Smooth muscle cell (in vitro differentiated cells): ENCODE measurements around the gene CLIC3. TPM values are rescaled to one million over a fixed set of nuclear protein-coding genes. Genes with fewer than 3 reads are reported as not detected.
A peak's percentile ranks its signal among the peaks of the same experiment; 100 is the strongest.

Source experiments
- DNase-seq: peaks from one replicate; lab custom pipeline; 2025; ENCODE audit not compliant: unreplicated experiment; lab: John Stamatoyannopoulos, UW
- H2AFZ ChIP-seq: fragments of 200-600 bp; sonication (generic); 2 replicates; pipeline ENCODE4 v1.6.0; 2016; ENCODE audit warnings: antibody characterized with exemption, low read depth, mild to moderate bottlenecking
- H3F3A ChIP-seq: fragments of 200-600 bp; sonication (generic); 2 replicates; pipeline ENCODE4 v1.6.0; 2017; ENCODE audit warnings: antibody characterized with exemption, low read depth
- H3K27ac ChIP-seq: fragments of 200-600 bp; sonication (generic); 2 replicates; pipeline ENCODE4 v1.5.1; 2016; ENCODE audit warnings: low read depth, mild to moderate bottlenecking
- H3K27me3 ChIP-seq: fragments of 200-600 bp; sonication (generic); 2 replicates; pipeline ENCODE4 v1.6.1; 2016; ENCODE audit warnings: low read depth, mild to moderate bottlenecking
- H3K36me3 ChIP-seq: fragments of 200-600 bp; sonication (generic); 2 replicates; pipeline ENCODE4 v1.5.1; 2016; ENCODE audit warnings: low read depth
- H3K4me1 ChIP-seq: fragments of 200-600 bp; sonication (generic); 2 replicates; pipeline ENCODE4 v1.5.1; 2016; ENCODE audit warnings: low read depth
- H3K4me2 ChIP-seq: fragments of 200-600 bp; sonication (generic); 2 replicates; pipeline ENCODE4 v1.6.0; 2016; ENCODE audit warnings: mild to moderate bottlenecking
- H3K4me3 ChIP-seq: fragments of 200-600 bp; sonication (generic); 2 replicates; pipeline ENCODE4 v1.5.1; 2016; ENCODE audit warnings: mild to moderate bottlenecking
- H3K79me2 ChIP-seq: fragments of 200-600 bp; sonication (generic); 2 replicates; pipeline ENCODE4 v1.6.0; 2016; ENCODE audit warnings: low read depth, mild to moderate bottlenecking
- H3K9ac ChIP-seq: fragments of 200-600 bp; sonication (generic); 2 replicates; pipeline ENCODE4 v1.6.0; 2016; ENCODE audit warnings: low read depth
- H3K9me3 ChIP-seq: fragments of 200-600 bp; sonication (generic); replicated peaks from 2 replicates; pipeline ENCODE4 v1.5.1; 2016; ENCODE audit warnings: low read depth
- H4K20me1 ChIP-seq: fragments of 200-600 bp; sonication (generic); 2 replicates; pipeline ENCODE4 v1.6.0; 2016; ENCODE audit warnings: low read depth
- CTCF ChIP-seq: fragments of 200-600 bp; sonication (generic); IDR thresholded peaks from 2 replicates; pipeline ENCODE4 v1.5.1; 2017; ENCODE audit warnings: borderline replicate concordance, mild to moderate bottlenecking, antibody characterized with exemption; ENCODE audit not compliant: insufficient read depth, poor library complexity, severe bottlenecking
- WGBS: methylation state at CpG from one replicate; pipeline ENCODE4 v1.1.7; 2016; ENCODE audit warnings: low lambda C conversion rate; 5-methylcytosine and 5-hydroxymethylcytosine counted together
- polyA plus RNA-seq: library from polyadenylated mRNA; unstranded; fragments of >200 nt; fragmentation: Nextera tagmentation; extraction: Ambion mirVana; gene quantifications from 2 replicates; pipeline ENCODE4 v1.2.1, GENCODE V29; 2016
- total RNA-seq: library from RNA; depleted of rRNA; stranded (reverse); fragments of >200 nt; gene quantifications from 2 replicates; pipeline ENCODE4 v1.2.3, GENCODE V29; 2014

The CLIC3 gene
- total RNA-seq: 15.2 and 36.8 TPM in 2 replicates
- polyA plus RNA-seq: 43.9 and 69.9 TPM in 2 replicates

- no peaks in the 10 kb centered on the region for H3K27me3 ChIP-seq
- no peak for TF ChIP-seq CTCF
- peaks cover 18% of the 10 kb centered on the region for H3K4me1 ChIP-seq
- WGBS: 27% methylated on average over 30 of the region's 35 CpGs
- peak within 1 kb of the TSS; percentile 82 for H3K4me2 ChIP-seq
- peak within 1 kb of the TSS; percentile 40 for H3K4me3 ChIP-seq
- H3K9me3 ChIP-seq: no peaks in the 10 kb centered on the region
- H3K36me3 ChIP-seq: no peaks in the 10 kb centered on the region
- no peaks in the 10 kb centered on the region for H3F3A ChIP-seq
- no peak for DNase-seq
- no peaks in the 10 kb centered on the region for H3K79me2 ChIP-seq
- no peak within 1 kb of the TSS for H3K27ac ChIP-seq
- peak within 1 kb of the TSS; percentile 10 for H2AFZ ChIP-seq
- H3K9ac ChIP-seq: no peak within 1 kb of the TSS
- no peaks in the 10 kb centered on the region for H4K20me1 ChIP-seq
Observed at GRCh38 chr9:136996361-136997292, at the start of gene CLIC3. Gene CLIC3, minus strand, starts transcription at chr9:136996568. Its CDS starts 25 bp downstream, at chr9:136996543.

GRCh38 chr9:137045294-137046087, 49.1 kb upstream of the CLIC3 start:
- no peak for TF ChIP-seq CTCF
- WGBS: 6% methylated on average over 81 of the region's 96 CpGs
- Histone ChIP-seq H3K4me1 (peaks cover 12% of the 10 kb centered on the region), H4K20me1 (peaks cover 12% of the 10 kb centered on the region), H3K4me2 (peak overlapping the region; percentile 94), H3K9me3 (no peaks in the 10 kb centered on the region), H3F3A (no peaks in the 10 kb centered on the region), H3K4me3 (peak overlapping the region; percentile 61), H3K36me3 (no peaks in the 10 kb centered on the region), H3K9ac (no peak overlapping the region), H2AFZ (peak overlapping the region; percentile 77), H3K79me2 (no peaks in the 10 kb centered on the region), H3K27me3 (peaks cover 55% of the 10 kb centered on the region), H3K27ac (no peak overlapping the region)
- no peak for DNase-seq

- peaks cover 12% of the 10 kb centered on the region for H3K4me1 ChIP-seq
- no peak for DNase-seq
- H3K36me3 ChIP-seq: no peaks in the 10 kb centered on the region
- H3K9ac ChIP-seq: no peak overlapping the region
- H3K4me2 ChIP-seq: peak overlapping the region; percentile 94
- H4K20me1 ChIP-seq: peaks cover 12% of the 10 kb centered on the region
- no peaks in the 10 kb centered on the region for H3K9me3 ChIP-seq
- H3K4me3 ChIP-seq: no peak overlapping the region
- TF ChIP-seq CTCF: no peak
- 83% methylated on average over 18 of the region's 18 CpGs for WGBS
- H3K27me3 ChIP-seq: peaks cover 48% of the 10 kb centered on the region
- H3K27ac ChIP-seq: no peak overlapping the region
- H2AFZ ChIP-seq: no peak overlapping the region
- no peaks in the 10 kb centered on the region for H3F3A ChIP-seq
- no peaks in the 10 kb centered on the region for H3K79me2 ChIP-seq
Observed at GRCh38 chr9:137044502-137045177, 48.3 kb upstream of the CLIC3 start.
